Muscle of back (tissue), 13 donors: ENCODE measurements around the gene FILIP1. TPM values are rescaled to one million over a fixed set of nuclear protein-coding genes. Genes with fewer than 3 reads are reported as not detected.

Experiments
- DNase-seq, 3 donors: peaks; one replicate each; pipeline versions ENCODE4 v3.0.0 to v3.0.0-alpha.2; 2013
- long read RNA-seq, 9 donors: transcript quantifications; one replicate each; lab custom pipeline, GENCODE V29; 2026
- polyA plus RNA-seq, 10 donors: library from polyadenylated mRNA; unstranded; fragments of 120-200 nt; gene quantifications; one replicate each; pipeline ENCODE4 v1.2.1, GENCODE V29; 2013; ENCODE audit not compliant: insufficient read length in 10 of 10

FILIP1 gene
- 10 to 100 TPM; 25.2 to 64.5 (median 47.6) TPM for polyA plus RNA-seq
- long read RNA-seq, donor 1, partial matches to known transcripts: 5 of 5 reads
- long read RNA-seq, donor 1, other reads (novel, unspliced or antisense): 0 of 5 reads
- long read RNA-seq, donor 2, partial matches to known transcripts: 7 of 7 reads
- long read RNA-seq, donor 2, other reads (novel, unspliced or antisense): 0 of 7 reads
- long read RNA-seq, donor 3: 0 reads
- long read RNA-seq, donor 4, full-length matches to known transcripts: 1 of 1 reads
- long read RNA-seq, donor 4, partial matches to known transcripts: 0 of 1 reads
- long read RNA-seq, donor 4, other reads (novel, unspliced or antisense): 0 of 1 reads
- long read RNA-seq, donor 5, partial matches to known transcripts: 8 of 8 reads
- long read RNA-seq, donor 5, other reads (novel, unspliced or antisense): 0 of 8 reads
- long read RNA-seq, donor 6, partial matches to known transcripts: 7 of 7 reads
- long read RNA-seq, donor 6, other reads (novel, unspliced or antisense): 0 of 7 reads
- long read RNA-seq, donor 7, full-length matches to known transcripts: 1 of 6 reads
- long read RNA-seq, donor 7, partial matches to known transcripts: 5 of 6 reads
- long read RNA-seq, donor 7, other reads (novel, unspliced or antisense): 0 of 6 reads
- long read RNA-seq, donor 8, partial matches to known transcripts: 8 of 8 reads
- long read RNA-seq, donor 8, other reads (novel, unspliced or antisense): 0 of 8 reads
- long read RNA-seq, donor 9: 0 reads

DNA sequence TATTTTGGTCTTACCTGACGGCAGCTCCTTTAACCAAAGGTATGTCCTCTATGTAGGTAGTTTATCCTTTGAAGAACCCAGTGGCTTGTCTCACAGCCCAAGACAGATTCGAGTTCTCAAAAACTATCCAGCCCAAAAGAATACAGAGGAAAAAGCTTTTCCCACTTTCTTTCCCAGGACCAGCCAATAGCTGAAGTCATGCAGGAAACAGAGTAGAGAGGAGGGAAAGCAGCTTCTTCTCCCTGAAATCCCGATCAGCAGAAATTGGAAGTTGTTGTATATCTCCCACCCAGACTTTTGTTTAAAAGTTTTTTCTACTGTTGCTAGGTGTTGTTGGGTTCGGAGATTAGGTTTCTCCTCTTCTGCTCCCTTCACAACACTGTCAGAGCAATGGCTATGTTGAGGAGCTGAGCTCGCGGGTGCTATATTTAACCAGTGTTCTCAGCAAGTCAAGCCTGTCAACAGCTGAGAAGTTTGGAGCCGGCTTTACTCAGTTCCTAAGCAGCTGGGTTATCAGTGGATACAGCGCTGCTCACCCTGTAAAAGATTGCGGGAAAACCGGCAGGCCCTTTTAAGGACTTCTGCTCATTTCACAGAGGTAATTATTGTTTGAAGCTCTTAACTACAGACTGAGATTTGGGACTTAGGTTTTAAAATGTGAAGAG is at the start of gene FILIP1:
Gene FILIP1 (minus strand): TSS at position 401 of the 665 bp plus-strand sequence. CDS start 78,828 bp downstream, outside the sequence.
- DNase-seq: peak; percentile 88 to 94 (median 89)

DNA sequence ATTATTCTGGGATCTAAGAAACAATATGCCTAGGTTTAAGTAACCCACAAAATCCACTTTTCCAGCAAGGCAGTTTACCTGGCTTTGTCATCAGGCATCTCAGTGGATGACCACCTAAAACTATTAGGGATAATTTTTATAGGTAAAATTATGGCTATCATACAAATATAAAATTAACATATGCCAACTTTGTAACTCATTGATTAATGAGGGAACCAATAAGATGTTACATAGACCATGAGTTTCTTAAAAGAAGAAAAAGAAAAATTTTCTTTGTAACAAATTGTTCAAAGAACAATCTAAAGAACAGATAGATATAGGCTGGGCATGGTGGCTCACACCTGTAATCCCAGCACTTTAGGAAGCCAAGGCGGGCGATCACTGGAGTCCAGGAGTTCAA is 49.7 kb upstream of the FILIP1 start:
- no peak for DNase-seq

DNA sequence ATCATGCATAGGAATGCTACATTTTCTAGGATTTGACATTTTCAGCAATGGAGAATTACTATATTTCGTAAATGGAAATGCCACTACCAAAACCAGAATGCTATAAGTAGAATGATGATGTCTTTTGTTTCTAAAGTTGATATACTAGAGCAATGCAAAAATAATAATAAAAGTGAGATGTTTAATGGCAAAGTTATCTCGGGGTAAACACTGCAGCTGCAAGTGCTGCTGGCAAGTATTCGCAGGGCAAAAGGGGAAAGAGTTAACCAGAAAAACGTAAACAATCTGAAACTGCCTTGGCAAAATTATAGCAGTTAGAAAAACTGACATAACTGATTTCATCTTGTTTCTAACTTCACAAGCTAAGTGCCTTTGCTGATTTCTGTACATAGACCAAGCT is 45.5 kb upstream of the FILIP1 start:
- DNase-seq: no peak

DNA sequence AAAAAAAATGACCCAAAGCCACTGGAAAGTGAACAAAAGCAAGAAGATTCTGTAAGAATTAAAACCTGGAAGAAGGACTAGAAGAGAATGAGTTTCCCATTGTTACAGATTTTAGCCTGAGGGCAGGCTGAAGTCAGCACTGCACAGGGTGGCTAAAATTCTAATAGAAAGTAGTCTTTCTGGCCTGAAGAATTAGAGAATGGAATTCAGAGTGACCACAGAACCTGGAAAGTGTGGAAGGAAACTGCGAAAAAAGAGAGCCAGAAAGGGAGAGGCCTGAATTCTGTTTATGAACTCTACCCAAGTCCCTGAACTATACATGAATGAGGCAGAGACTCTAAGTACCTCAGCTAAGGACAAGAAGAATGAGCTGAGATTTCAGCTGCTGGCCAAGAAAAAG is 38.9 kb upstream of the FILIP1 start:
- no peak for DNase-seq

DNA sequence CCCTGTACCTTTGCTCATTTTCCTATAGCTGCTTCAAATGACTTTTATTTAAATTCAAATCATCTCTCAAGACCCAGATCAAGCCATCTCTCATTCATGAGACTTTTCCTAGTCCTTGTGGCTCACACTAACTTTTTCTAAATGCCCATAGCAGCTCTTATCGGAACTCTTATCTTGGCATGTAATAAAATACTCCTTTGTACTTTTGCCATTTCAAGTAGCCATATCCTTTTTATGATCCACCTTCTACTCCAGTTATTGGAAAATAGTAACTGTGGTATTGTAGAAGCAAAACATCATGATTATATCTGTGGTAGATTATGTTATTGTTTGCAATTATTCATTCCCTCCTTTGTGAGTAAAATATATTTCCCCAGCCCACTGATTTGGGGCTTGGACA is 37.6 kb upstream of the FILIP1 start:
- no peak for DNase-seq

- no peak for DNase-seq
Measured at GRCh38 chr6:75530696-75531095, 37.1 kb upstream of the FILIP1 start.

GRCh38 chr6:75528423-75528822 is 34.8 kb upstream of the FILIP1 start:
- no peak for DNase-seq

DNA sequence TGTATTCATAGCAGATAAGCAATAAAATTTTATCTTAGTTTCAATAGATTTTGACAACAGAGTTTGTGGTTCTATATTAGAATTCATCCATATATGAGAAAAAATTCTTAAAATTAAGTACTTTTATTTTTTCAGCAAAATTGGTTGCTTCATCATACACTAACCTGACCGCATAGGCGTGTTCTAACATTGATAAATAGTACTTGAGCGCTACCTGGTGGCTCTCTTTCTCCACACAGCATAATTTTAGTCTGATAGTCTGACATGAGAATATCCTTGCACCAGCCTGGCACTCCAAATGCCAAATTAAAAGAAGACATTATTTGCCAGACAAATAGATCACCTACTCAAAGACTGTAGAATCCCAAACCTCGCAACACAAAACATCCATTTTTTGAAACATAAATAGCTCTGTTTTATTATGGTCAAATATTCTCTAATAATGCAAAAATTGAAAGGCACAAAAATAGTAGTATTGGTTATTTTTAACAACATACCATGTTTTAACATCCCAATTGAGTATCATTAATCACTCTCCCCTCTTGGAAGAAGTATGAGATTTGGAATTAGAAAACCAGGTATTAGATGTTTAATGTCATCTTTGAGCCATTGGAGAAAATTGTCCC is 33.0 kb upstream of the FILIP1 start:
- peak; percentile 66 to 84 (median 70) for DNase-seq

- DNase-seq: no peak
Measured at GRCh38 chr6:75525682-75526081, 32.1 kb upstream of the FILIP1 start.

DNA sequence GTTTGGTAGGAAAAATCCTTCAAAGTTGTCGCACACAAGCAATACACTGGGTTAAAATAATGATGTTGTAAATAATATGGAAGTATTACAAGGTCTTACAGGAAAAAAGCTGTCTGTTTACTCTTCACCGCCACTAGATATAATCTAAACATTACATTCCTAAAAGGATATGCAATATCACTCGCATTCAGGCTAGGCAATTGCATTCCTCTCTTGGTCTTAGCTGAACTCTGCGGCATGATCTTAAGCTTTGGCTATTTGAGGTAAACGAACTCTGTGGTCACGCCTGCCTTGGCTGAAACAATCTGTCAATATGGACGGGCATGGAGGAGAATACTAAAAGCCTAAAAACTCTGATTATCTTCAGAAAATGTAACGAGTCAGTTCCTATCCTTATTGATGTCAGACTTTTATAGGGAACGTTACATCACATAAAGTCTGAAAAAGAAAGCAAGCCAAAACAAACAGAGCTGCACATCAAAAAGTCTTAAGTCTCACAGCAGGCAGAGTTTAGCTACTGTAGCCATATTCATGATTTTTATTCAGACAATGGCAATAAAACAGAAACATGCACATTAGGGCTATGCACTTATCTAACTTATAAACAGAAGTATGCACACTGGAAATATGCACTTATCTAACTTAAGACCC is 30.8 kb upstream of the FILIP1 start:
- DNase-seq: peak; percentile 30 to 59 (median 56)

DNA sequence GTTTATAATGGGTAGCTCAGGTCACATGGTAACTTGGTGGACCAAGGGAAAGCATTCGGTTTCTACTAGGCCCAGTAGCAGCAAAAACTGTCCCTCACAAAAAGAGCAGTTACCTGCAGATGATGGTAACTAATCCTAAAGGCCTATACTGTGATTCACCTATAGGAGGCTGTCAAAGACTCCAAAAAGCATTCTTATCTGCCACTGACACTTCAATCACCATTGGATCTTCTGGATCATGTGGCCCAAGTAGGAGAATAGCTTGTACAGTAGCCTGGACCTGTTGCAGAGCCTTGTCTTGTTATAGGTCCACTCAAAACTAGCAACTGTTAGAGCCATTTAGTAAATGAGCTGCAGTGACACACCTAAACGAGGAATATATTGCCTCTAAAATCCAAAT is 23.2 kb upstream of the FILIP1 start:
- DNase-seq: no peak

DNA sequence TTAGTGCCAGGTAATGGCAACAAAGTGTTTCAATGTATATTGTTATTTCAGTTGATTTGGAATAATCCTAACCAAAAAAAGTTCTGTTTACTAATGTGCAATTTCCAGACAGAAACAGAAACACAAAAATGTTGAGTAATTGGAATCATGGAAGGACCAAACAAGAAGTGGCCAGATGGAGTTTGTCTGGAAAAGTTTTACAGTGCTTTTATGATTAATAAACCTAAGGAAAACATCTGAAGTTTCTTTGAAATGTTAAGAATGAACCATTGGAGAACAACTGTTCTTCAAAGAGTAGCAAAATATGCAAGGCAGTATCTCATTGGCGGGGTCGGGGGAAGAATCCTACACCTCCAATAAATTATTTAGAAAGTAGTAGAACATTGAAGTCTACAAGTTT is 19.0 kb upstream of the FILIP1 start:
- no peak for DNase-seq

DNA sequence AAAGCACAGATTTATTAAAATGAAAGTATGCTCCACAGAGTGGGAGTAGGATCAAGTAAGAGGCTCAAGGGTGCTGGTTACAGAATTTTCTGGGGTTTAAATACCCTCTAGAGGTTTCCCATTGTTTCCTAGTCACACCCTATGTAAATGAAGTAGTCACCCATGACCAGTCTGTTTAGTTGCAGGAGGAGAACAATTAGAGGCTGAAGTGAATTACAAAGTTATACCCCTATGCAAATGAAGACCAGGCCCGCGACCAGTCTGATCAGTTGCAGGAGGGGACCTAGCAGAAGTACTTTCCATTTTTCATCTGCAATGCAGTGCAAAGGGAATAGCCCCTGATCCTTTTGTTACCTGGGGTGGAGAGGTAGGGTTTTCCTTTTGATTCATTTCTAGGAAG is 11.8 kb upstream of the FILIP1 start:
- no peak for DNase-seq

DNA sequence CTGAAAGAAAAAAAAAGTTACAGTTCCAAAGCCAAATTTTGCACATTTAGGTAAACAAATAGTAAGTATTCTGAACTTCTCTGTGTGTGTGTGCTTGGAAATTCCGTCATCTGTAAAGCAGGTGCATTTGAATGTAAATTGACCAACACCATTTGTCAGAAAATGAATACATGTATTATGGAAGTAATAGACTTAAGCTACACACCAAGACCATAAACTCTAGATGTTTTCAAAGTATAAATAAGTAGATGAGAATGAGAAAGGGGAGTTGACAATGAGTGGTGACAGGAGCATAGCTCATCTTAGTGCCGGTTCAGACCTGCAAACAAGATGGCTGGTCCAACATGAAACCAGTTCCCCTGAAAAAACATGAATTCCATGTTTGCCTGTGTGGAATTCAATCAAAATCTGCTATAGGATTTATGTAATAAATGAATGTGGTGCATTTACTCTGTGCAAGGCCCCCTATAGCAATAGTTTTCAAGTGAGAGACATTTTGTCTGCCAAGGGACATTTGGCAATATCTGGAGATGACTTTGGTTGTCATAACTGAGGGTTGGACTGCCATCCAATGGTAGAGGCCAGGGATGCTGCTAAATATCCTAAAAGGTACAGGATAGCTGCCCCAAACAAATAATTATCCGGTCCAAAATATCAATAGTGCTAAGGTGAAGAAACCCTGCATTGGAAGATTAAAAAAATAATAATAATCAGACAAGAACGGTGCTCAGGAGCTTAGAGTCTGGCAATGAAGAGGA is 11.0 kb upstream of the FILIP1 start:
- peak in 1 of 3 donors; percentile 36 for DNase-seq

DNA sequence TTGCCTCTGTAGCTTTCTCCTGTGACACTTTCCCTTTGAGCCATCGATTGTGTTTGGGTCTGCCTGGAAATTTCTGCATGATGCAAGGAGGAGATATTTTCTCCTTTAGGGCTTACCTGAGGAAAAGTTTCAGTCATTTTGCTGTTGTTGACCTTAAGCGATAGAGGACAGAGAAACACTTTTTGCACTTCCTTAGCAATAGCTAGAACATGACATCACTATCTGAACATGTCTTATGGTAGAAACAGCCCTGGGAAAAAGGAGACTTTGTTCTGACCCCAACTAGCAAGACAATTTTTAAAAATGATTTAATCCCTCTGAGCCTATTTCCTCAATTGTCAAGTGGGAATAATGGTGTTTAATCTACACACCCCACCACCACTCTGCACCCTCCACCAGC is 9.7 kb upstream of the FILIP1 start:
- DNase-seq: no peak

DNA sequence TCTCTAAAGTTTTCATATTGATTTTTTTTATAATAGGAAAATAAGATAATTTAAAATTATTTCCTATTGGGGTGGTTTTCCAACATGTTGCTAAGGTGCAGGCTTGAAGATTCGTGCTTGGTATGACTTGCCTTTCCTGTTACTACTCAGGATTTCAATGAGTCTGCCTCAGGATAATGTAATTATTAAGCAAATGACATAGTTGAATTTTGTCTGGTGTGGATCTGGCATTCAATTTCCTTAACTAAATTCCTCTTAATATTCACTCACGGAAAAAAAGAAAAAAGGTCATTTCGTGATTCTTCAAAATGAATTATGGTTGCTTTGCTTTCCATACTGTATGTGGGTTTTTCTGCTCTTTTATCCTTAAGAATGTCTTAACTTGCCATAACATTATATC is 9.3 kb upstream of the FILIP1 start:
- no peak for DNase-seq

DNA sequence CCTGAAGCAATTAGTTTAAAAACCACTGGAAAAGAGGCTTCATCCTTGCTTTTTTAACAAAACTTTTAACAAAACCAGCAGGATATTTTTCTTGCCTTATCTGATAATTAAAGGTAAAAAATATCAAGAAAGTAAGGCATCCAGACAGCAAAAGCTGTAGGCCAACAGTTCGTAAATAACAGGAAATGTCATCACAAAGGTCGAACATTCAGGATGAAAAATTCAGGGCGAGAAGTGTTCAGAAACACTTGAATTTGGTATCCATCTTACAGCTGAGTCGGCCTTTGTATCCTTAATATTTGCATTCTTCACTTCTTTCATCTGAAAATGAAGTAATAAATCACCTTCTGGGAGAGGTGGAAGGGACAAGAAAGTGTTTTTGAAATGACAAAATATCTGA is 8.2 kb upstream of the FILIP1 start:
- DNase-seq: no peak

DNA sequence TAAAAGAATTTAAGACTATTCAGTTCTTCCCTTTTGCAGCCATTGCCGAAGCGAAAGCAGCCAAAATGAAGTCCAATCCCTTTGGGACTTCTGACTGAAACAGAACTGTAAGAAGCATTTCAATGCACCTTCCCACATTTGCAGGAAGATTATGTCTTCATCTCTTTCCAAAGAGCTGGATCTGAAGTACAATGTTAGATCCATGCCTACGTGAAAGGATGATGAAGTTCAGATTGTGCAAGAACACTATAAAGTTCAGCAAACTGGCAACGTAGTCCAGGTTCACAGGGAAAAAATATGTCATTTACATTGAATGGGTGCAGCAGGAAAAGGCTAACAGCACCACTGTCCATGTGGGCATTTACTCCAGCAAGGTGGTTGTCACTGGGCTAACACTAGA is 6.0 kb upstream of the FILIP1 start:
- peak in 1 of 3 donors; percentile 16 for DNase-seq

DNA sequence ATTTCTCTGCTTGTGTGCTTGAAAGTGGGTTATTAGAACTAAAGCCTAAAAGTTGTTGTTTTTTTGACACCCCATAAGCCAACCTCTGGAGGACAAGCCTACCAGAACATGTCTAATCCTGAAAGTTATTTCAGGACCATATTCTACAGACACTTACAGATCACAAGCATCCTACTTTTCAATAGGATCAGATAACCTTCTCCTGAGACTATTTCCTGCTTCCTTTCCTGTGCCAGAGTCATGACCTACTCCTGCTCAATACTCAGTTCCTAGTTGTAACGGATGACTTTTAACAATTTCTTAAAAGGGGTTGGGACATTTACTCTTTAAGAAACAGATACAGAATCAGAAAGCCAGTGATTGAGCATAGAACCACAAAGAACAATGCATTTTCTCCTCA is 5.3 kb upstream of the FILIP1 start:
- DNase-seq: peak in 1 of 3 donors; percentile 34

DNA sequence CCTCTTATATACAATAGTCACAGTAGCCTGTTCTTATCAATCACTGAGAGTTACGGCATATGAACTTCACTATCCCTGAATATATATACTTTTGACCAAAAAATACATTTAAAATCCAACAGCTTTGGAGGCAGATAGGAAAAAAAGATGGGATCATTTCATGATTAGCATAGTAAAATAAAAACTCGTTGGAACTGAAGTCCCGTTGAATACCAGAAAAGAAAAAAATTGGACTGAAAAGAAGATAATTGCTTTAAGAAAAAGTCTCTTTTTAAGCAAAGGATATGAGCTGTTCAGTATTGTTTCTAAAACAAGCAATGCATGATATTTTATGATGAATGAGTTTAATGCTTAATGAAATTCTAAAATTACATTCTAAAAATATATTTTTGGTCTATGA is 4.4 kb upstream of the FILIP1 start:
- DNase-seq: peak in 1 of 3 donors; percentile 19

DNA sequence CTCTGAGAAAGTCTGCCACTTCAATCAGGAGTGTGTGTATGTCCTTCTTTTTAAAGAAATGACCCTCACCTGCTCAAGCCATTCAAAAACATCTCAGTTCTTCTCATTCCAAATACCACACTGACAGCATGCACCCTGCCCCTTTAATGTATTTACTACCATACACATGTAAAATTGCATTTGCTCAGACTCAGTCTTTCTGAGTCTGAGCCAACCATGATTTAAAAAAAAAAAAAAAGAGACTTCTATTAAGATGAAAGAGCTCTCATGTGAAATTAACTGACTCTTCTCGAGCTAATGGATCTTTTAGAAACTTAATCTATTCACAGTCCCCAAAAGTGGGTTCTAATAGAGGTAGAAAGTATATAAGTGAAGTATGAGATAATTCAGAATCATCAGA is 1.4 kb upstream of the FILIP1 start:
- peak in 1 of 3 donors; percentile 34 for DNase-seq
